HepG2 (cell line): ENCODE measurements around the gene RABIF. TPM values are rescaled to one million over a fixed set of nuclear protein-coding genes. Genes with fewer than 3 reads are reported as not detected.
"Not testable (repeated sequence)": the region's sequence is repeated elsewhere in the genome, so short reads cannot be mapped to it uniquely, and the experiment has no call there.

Experiments used
- ATAC-seq: fragments of 200-7000 bp; cut with Tn5 transposase; 3 replicates; pipeline ENCODE4 v1.9.1; 2020; ENCODE audit warnings: mild to moderate bottlenecking, moderate library complexity
- BruUV-seq: library from RNA; stranded (reverse); fragments of 400-500 nt; replicated peaks from 2 replicates; lab custom pipeline; 2021; lab: Mats Ljungman, UMichigan
- CTCF ChIA-PET: fragments of 300-600 bp; formaldehyde crosslinking; extraction: SDS; loops from one replicate; lab custom pipeline; 2021; ENCODE audit warnings: low total read pairs, inconsistent platforms, low intra/inter-chr PET ratio; lab: Yijun Ruan, JAX
- POLR2A ChIA-PET: fragments of 350-600 bp; sonication (Branson Sonifier 250); formaldehyde crosslinking; loops from one replicate; lab custom pipeline; 2020; ENCODE audit warnings: antibody characterized with exemption, inconsistent platforms; lab: Yijun Ruan, JAX
- DNase-seq: peaks from one replicate; pipeline ENCODE4 v3.0.0-alpha.2; 2015; ENCODE audit warnings: low spot score
- FAIRE-seq: peaks from 3 replicates; lab custom pipeline; 2011; peaks lifted over from hg19 to GRCh38; lab: Jason Lieb, UNC
- H2AFZ ChIP-seq: one replicate; pipeline ENCODE4 v1.6.1; 2011; ENCODE audit warnings: low read length, inconsistent platforms
- H3K27ac ChIP-seq: fragments of 300-600 bp; 3 replicates; pipeline ENCODE4 v1.8.0; 2011; ENCODE audit warnings: mixed run types, mild to moderate bottlenecking, mixed read lengths, low read length, inconsistent platforms; ENCODE audit not compliant: insufficient read depth; ENCODE audit errors: extremely low read length
- H3K27me3 ChIP-seq, 2 experiments: fragments of 200-600 bp in 1 of 2; 2 replicates in 1 of 2; 3 replicates in 1 of 2; pipeline versions ENCODE4 v1.6.0 to v1.8.0; 2011; ENCODE audit warnings: low read length in 2 of 2, mild to moderate bottlenecking in 2 of 2, moderate library complexity in 2 of 2, inconsistent platforms in 1 of 2; ENCODE audit not compliant: insufficient read depth in 2 of 2, control insufficient read depth in 1 of 2
- H3K36me3 ChIP-seq, 2 experiments: fragments of 200-600 bp in 1 of 2; replicated peaks in 1 of 2; 2 replicates in 1 of 2; 3 replicates in 1 of 2; pipeline versions ENCODE4 v1.5.1 to v1.8.0; 2011; ENCODE audit warnings: low read length in 2 of 2, inconsistent platforms in 1 of 2; ENCODE audit not compliant: insufficient read depth in 2 of 2, control insufficient read depth in 1 of 2
- H3K4me1 ChIP-seq: 2 replicates; pipeline ENCODE4 v1.5.1; 2012; ENCODE audit warnings: low read length, inconsistent platforms; ENCODE audit not compliant: insufficient read depth
- H3K4me2 ChIP-seq: 2 replicates; pipeline ENCODE4 v1.6.0; 2011; ENCODE audit warnings: low read depth, low read length, inconsistent platforms
- H3K4me3 ChIP-seq, 3 experiments: fragments of 200-600 bp in 1 of 3; sonication (generic), shearing (Covaris generic) in 1 of 3; replicated peaks in 1 of 3; 2 replicates each; pipeline ENCODE4 v1.5.1; 2011 to 2016; ENCODE audit warnings: low read length in 3 of 3, inconsistent platforms in 2 of 3, low read depth in 2 of 3, mild to moderate bottlenecking in 2 of 3, control low read depth in 1 of 3, mixed read lengths in 1 of 3; ENCODE audit not compliant: insufficient read depth in 1 of 3
- H3K79me2 ChIP-seq: one replicate; pipeline ENCODE4 v1.6.1; 2011; ENCODE audit warnings: low read length, inconsistent platforms; ENCODE audit not compliant: insufficient read depth
- H3K9ac ChIP-seq: 2 replicates; pipeline ENCODE4 v1.6.0; 2011; ENCODE audit warnings: mild to moderate bottlenecking, low read depth, low read length, inconsistent platforms; ENCODE audit not compliant: insufficient read depth
- H3K9me3 ChIP-seq: 2 replicates; pipeline ENCODE4 v1.5.1; 2012; ENCODE audit warnings: mild to moderate bottlenecking, low read length
- H4K20me1 ChIP-seq: 2 replicates; pipeline ENCODE4 v1.6.0; 2011; ENCODE audit warnings: inconsistent platforms, mild to moderate bottlenecking, low read length, moderate library complexity; ENCODE audit not compliant: insufficient read depth
- AHR ChIP-seq: IDR thresholded peaks from 2 replicates; pipeline ENCODE4 v1.6.1; 2018; ENCODE audit warnings: missing genetic modification reagents, missing compliant biosample characterization
- KLF15 ChIP-seq: sonication (generic); formaldehyde crosslinking; IDR thresholded peaks from 2 replicates; pipeline ENCODE4 v1.8.1; 2023; ENCODE audit warnings: borderline replicate concordance, mild to moderate bottlenecking, inconsistent platforms, missing genetic modification reagents, mixed read lengths
- WGBS: methylation state at CpG from one replicate; pipeline ENCODE4 v1.1.6; 2017; ENCODE audit warnings: low lambda C conversion rate; 5-methylcytosine and 5-hydroxymethylcytosine counted together
- in situ Hi-C: cut with HindIII; loops from 2 replicates; pipeline ENCODE4 v1.10.0; 2017; ENCODE audit warnings: low pct_unique_long_range_greater_than_20kb; ENCODE audit not compliant: extremely low pct_ligation_motif_present
- intact Hi-C: fragments of 100-400 bp; cut with micrococcal nuclease; formaldehyde crosslinking; loops from one replicate; pipeline ENCODE4 v1.10.0; 2022; ENCODE audit not compliant: unreplicated experiment
- polyA plus RNA-seq, 8 experiments: library from polyadenylated mRNA; depleted of rRNA in 3 of 8; stranded (reverse) in 7 of 8; unstranded in 1 of 8; fragments of >200 nt; fragmentation: Illumina TruSeq in 4 of 8; extraction: Trizol in 4 of 8; gene quantifications; 2 replicates each; pipeline versions ENCODE4 v1.2.1 to v1.2.3, GENCODE V29; 2011 to 2016; ENCODE audit warnings: low read depth in 4 of 8, missing spikeins in 1 of 8, mixed read lengths in 1 of 8; ENCODE audit not compliant: insufficient read depth in 1 of 8
- small RNA-seq, 3 experiments: library from RNA; depleted of rRNA; stranded (forward); fragments of <200 nt; gene quantifications; one replicate each; pipeline ENCODE3, GENCODE V24; 2012; ENCODE audit warnings: low read depth in 2 of 3, low replicate concordance in 1 of 3; ENCODE audit not compliant: insufficient read length in 3 of 3, insufficient read depth in 2 of 3
- total RNA-seq, 5 experiments: library from RNA; depleted of rRNA; stranded (reverse); fragments of >200 nt; fragmentation: Illumina TruSeq; extraction: Trizol; gene quantifications; 2 replicates each; pipeline ENCODE4 v1.2.3, GENCODE V29; 2016; ENCODE audit warnings: low read depth in 1 of 5
- TF ChIP-seq, protein P1 (sequence below): sonication (generic); formaldehyde crosslinking; IDR thresholded peaks from 2 replicates; pipeline ENCODE4 v1.5.1; 2020; ENCODE audit warnings: missing genetic modification reagents, mild to moderate bottlenecking, borderline replicate concordance

RABIF gene
- total and polyA plus RNA-seq, 2 of the 13 experiments (the other 11 are each of a cell fraction or from before 2014, with no cell fraction given): 7.6 to 8.3 TPM

DNA sequence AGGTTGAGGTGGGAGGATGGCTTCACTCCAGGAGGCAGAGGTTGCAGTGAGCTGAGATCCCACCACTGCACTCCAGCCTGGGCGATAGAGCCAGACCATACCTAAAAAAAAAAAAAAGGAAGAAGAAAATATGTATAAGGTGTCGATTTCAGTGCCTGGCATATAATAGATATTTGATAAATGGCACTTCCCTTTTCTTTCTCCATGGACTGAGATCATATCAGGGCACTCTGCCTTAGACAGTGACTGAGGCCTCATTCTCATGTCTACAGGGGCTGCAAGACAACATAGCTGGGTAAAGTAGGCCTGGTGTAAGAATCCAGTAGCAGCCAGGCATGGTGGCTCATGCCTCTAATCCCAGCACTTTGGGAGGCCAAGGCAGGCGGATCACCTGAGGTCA, 57.0 kb downstream of the RABIF start (continued):
- TF ChIP-seq AHR (CRISPR knock-in tag): no peak
- TF ChIP-seq, protein P1, sequence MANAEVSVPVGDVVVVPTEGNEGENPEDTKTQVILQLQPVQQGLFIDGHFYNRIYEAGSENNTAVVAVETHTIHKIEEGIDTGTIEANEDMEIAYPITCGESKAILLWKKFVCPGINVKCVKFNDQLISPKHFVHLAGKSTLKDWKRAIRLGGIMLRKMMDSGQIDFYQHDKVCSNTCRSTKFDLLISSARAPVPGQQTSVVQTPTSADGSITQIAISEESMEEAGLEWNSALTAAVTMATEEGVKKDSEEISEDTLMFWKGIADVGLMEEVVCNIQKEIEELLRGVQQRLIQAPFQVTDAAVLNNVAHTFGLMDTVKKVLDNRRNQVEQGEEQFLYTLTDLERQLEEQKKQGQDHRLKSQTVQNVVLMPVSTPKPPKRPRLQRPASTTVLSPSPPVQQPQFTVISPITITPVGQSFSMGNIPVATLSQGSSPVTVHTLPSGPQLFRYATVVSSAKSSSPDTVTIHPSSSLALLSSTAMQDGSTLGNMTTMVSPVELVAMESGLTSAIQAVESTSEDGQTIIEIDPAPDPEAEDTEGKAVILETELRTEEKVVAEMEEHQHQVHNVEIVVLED (CRISPR knock-in tag): no peak
- no peak for TF ChIP-seq KLF15 (CRISPR knock-in tag)

DNA sequence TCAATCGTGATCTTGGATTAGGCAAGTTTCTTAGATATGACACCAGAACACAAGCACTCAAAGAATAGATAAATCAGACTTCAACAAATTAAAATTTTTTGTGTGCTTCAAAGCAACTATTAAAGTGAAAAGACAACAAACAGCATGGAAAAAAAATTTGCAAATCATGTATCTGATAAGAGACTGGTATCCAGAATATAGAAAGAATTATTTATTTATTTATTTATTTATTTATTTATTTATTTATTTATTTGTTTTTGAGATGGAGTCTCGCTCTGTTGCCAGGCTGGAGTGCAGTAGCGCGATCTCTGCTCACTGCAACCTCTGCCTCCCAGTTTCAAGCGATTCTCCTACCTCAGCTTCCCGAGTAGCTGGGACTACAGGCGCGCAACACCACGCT, 59.7 kb downstream of the RABIF start:
- WGBS: 78% methylated on average over 9 of the region's 9 CpGs
- H4K20me1 ChIP-seq, intact Hi-C loops, H3K9me3 ChIP-seq, CTCF ChIA-PET, BruUV-seq, H3K9ac ChIP-seq, FAIRE-seq, in situ Hi-C loops, H3K4me2 ChIP-seq, ATAC-seq, H3K27ac ChIP-seq, H2AFZ ChIP-seq, POLR2A ChIA-PET, H3K4me3 ChIP-seq, H3K4me1 ChIP-seq, H3K79me2 ChIP-seq, DNase-seq, H3K36me3 ChIP-seq: not testable (repeated sequence)
- peaks cover 0 to 15% of the 10 kb centered on the region in 2 experiments; a peak in 3 of 5 replicates for H3K27me3 ChIP-seq

Small RNA genes within 50 kb of the gene (small RNA-seq; reads per million reads assigned to genes)
- 0 reads per million in 3 experiments for gene RF00019

Other genes with a start within 250 kb of the RABIF start
- gene SYT2, start 178.7 kb downstream of the RABIF start, total RNA-seq (2016; rRNA removed; fragmentation: Illumina TruSeq; extraction: Trizol): not detected in 2 replicates
- gene SYT2, start 178.7 kb downstream of the RABIF start, polyA plus RNA-seq (2011; rRNA removed): not detected in 2 replicates
- gene KDM5B, start 80.7 kb downstream of the RABIF start, total RNA-seq (2016; rRNA removed; fragmentation: Illumina TruSeq; extraction: Trizol): 33.1 and 34.2 TPM in 2 replicates
- 26.5 and 35.4 TPM in 2 replicates for gene KDM5B, start 80.7 kb downstream of the RABIF start, polyA plus RNA-seq (2011; rRNA removed)
- gene PCAT6, start 78.2 kb downstream of the RABIF start, total RNA-seq (2016; rRNA removed; fragmentation: Illumina TruSeq; extraction: Trizol): 0.55 and 0.60 TPM in 2 replicates
- 4.1 and 4.4 TPM in 2 replicates for gene PCAT6, start 78.2 kb downstream of the RABIF start, polyA plus RNA-seq (2011; rRNA removed)
- gene KLHL12, start 38.1 kb upstream of the RABIF start, total RNA-seq (2016; rRNA removed; fragmentation: Illumina TruSeq; extraction: Trizol): 25.2 and 34.2 TPM in 2 replicates
- gene KLHL12, start 38.1 kb upstream of the RABIF start, polyA plus RNA-seq (2011; rRNA removed): 18.4 and 19.2 TPM in 2 replicates
- gene ADIPOR1, start 69.2 kb upstream of the RABIF start, total RNA-seq (2016; rRNA removed; fragmentation: Illumina TruSeq; extraction: Trizol): 55.7 and 60.0 TPM in 2 replicates
- 124 and 141 TPM in 2 replicates for gene ADIPOR1, start 69.2 kb upstream of the RABIF start, polyA plus RNA-seq (2011; rRNA removed)
- gene CYB5R1, start 78.1 kb upstream of the RABIF start, total RNA-seq (2016; rRNA removed; fragmentation: Illumina TruSeq; extraction: Trizol): 7.9 and 18.9 TPM in 2 replicates
- 18.7 and 21.4 TPM in 2 replicates for gene CYB5R1, start 78.1 kb upstream of the RABIF start, polyA plus RNA-seq (2011; rRNA removed)
- gene TMEM183A, start 118.2 kb upstream of the RABIF start, total RNA-seq (2016; rRNA removed; fragmentation: Illumina TruSeq; extraction: Trizol): 82.0 and 85.4 TPM in 2 replicates
- gene TMEM183A, start 118.2 kb upstream of the RABIF start, polyA plus RNA-seq (2011; rRNA removed): 56.2 and 59.7 TPM in 2 replicates
- gene PPFIA4, start 137.3 kb upstream of the RABIF start, total RNA-seq (2016; rRNA removed; fragmentation: Illumina TruSeq; extraction: Trizol): not detected in 2 replicates
- gene PPFIA4, start 137.3 kb upstream of the RABIF start, polyA plus RNA-seq (2011; rRNA removed): 5.4 and 6.4 TPM in 2 replicates
- gene MYOG, start 196.9 kb upstream of the RABIF start, total RNA-seq (2016; rRNA removed; fragmentation: Illumina TruSeq; extraction: Trizol): not detected in 2 replicates
- not detected in 2 replicates for gene MYOG, start 196.9 kb upstream of the RABIF start, polyA plus RNA-seq (2011; rRNA removed)
- 0.08 and 0.11 TPM in 2 replicates for gene ADORA1, start 238.6 kb upstream of the RABIF start, total RNA-seq (2016; rRNA removed; fragmentation: Illumina TruSeq; extraction: Trizol)
- gene ADORA1, start 238.6 kb upstream of the RABIF start, polyA plus RNA-seq (2011; rRNA removed): not detected in 2 replicates